GM21576 (cell line): ENCODE data around the gene TOMM22.

Experiments used
- ATAC-seq: cut with Tn5 transposase; IDR thresholded peaks from one replicate; pipeline ENCODE4 v1.9.1; 2021; ENCODE audit warnings: mild to moderate bottlenecking, moderate library complexity; ENCODE audit not compliant: unreplicated experiment

TOMM22 gene

DNA sequence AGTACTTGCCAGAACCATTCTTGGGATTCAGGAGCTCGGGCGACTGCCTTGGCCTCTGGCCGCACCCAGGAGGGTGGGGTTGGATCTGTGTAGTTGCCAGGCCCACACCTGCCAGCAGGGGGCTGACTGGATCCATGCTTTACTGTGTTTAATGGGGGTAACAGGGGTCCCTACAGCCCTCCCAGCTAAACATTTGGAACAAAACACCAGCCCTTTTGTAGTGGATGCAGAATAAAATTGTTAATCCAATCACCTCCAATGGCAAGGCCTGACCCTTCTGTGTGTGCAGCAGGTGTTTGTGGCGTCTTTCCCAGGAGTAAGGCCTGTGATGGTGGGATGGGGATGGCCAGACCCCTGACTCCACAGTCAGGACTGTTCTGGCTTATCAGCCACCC lies 51.6 kb downstream of the TOMM22 start:
- ATAC-seq = no peak

DNA sequence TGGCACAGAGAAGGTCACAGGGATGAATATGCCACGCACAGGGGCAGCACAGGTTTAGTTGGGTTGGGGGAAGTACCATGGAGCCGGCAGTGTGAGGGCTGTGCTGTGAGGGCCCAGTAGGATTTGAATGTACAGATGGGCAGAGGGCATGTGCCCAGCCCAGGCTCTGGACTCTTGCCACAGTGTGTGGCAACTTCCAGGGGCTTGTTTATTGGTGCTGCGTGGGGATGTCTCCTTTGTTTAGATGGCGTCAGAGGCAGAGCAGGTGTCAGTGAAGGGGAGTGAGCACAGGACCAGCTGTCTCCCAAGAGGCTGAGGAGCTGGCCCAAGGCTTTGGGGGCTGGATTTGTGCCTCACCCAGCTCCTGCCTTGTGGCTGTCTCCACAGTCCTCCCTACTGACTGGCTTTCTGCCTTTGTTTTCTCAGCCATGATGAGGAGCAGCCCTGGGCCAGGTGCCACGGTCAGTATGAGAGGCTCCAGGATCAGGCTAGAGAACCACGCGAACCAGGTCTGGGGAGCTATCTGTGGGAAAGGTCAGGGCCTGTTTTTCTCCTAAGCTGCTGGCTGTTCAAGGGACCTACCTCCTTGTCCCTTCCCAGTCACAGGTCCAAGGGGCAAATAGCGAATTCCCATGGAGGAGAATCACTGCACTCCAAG lies 52.1 kb downstream of the TOMM22 start:
- ATAC-seq = no peak

DNA sequence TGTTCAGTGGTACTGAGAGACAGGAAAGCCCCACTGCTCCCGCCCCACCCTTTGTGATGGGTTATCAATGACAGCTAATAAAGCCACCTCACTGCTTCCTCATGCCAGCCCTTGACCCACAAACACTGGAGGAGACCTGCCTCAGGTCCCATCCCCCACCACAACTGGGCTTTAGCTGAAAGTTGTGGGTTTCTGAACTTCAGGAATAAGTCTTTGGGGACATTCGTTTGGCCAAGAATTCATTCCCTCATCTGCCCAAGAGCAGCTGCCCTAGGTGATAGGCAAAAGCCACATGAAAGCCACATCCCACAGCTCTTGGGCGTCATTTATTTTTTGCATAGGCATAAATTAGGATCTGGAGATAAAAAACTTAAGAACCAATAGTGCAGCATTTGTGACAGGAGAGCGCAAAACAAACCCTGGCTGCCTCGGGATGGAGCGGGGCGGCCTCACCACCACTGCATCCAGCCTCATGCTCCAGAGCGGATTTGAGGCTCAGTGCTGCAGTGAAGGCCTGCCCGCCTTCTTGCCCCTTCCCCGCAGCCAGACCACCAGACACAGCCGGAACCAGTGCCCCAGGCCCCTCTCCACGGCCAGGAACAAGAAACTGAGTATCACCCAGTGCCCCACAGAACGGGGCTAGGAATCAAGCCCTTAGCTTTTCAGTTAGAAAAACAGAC lies 52.8 kb downstream of the TOMM22 start:
- no peak for ATAC-seq
